OCI-LY3 (cell line): ENCODE measurements around the gene SSR3.

Experiments
- CTCF ChIP-seq: fragments of 200-600, 300-600 bp; sonication (generic); IDR thresholded peaks from 2 replicates; pipeline ENCODE4 v1.5.1; 2014; ENCODE audit warnings: antibody characterized with exemption, low read length, low read depth
- EZH2phosphoT487 ChIP-seq: fragments of 200-600 bp; shearing (Covaris generic); IDR thresholded peaks from 2 replicates; pipeline ENCODE4 v1.6.1; 2018; ENCODE audit warnings: antibody characterized with exemption, mixed run types, low read depth

GRCh38 chr3:156543043-156543555, 11.8 kb downstream of the SSR3 start:
- no peak for TF ChIP-seq CTCF
- no peak for TF ChIP-seq EZH2phosphoT487
